ENCODE measurements around the gene OR6B3.

The OR6B3 gene

GRCh38 chr2:240053173-240054155 is at the start of gene OR6B3:
TSS of gene OR6B3 (minus strand) at chr2:240053521.
- no peaks in the 10 kb centered on the region for H3K36me3 ChIP-seq (ENCODE audit: control insufficient read depth, insufficient read depth, low read length)
- DNase-seq (ENCODE audit: extremely low read depth, insufficient read length): no peak
- no peak for TF ChIP-seq CTCF (IDR thresholded peaks at IDR 0.05; ENCODE audit: insufficient read depth, low read length, poor library complexity, severe bottlenecking)
- no peak within 1 kb of the TSS for H3K4me3 ChIP-seq (replicated peaks; ENCODE audit: low read depth, low read length)
- no peaks in the 10 kb centered on the region for H3K27me3 ChIP-seq (replicated peaks; ENCODE audit: control insufficient read depth, insufficient read depth, low read length)

GRCh38 chr2:240098349-240098748 is 45.0 kb upstream of the OR6B3 start:
- DNase-seq (ENCODE audit: extremely low read depth, insufficient read length): no peak
- Histone ChIP-seq H3K36me3 (ENCODE audit: control insufficient read depth, insufficient read depth, low read length) (no peaks in the 10 kb centered on the region), H3K4me3 (replicated peaks; ENCODE audit: low read depth, low read length) (no peak overlapping the region), H3K27me3 (replicated peaks; ENCODE audit: control insufficient read depth, insufficient read depth, low read length) (no peaks in the 10 kb centered on the region; the same call in 1 of the 2 replicates)
- TF ChIP-seq CTCF (IDR thresholded peaks at IDR 0.05; ENCODE audit: insufficient read depth, low read length, poor library complexity, severe bottlenecking): no peak

- H3K27me3 ChIP-seq (replicated peaks; ENCODE audit: control insufficient read depth, insufficient read depth, low read length): no peaks in the 10 kb centered on the region; the same call in 1 of the 2 replicates
- H3K4me3 ChIP-seq (replicated peaks; ENCODE audit: low read depth, low read length): no peak overlapping the region
- no peaks in the 10 kb centered on the region for H3K36me3 ChIP-seq (ENCODE audit: control insufficient read depth, insufficient read depth, low read length)
- no peak for TF ChIP-seq CTCF (IDR thresholded peaks at IDR 0.05; ENCODE audit: insufficient read depth, low read length, poor library complexity, severe bottlenecking)
- no peak for DNase-seq (ENCODE audit: extremely low read depth, insufficient read length)
Measured at GRCh38 chr2:240095556-240096523, 42.5 kb upstream of the OR6B3 start.

GRCh38 chr2:240089306-240089705 is 36.0 kb upstream of the OR6B3 start:
- Histone ChIP-seq H3K27me3 (replicated peaks; ENCODE audit: control insufficient read depth, insufficient read depth, low read length) (no peaks in the 10 kb centered on the region), H3K4me3 (replicated peaks; ENCODE audit: low read depth, low read length) (no peak overlapping the region), H3K36me3 (ENCODE audit: control insufficient read depth, insufficient read depth, low read length) (no peaks in the 10 kb centered on the region)
- DNase-seq (ENCODE audit: extremely low read depth, insufficient read length): no peak
- TF ChIP-seq CTCF (IDR thresholded peaks at IDR 0.05; ENCODE audit: insufficient read depth, low read length, poor library complexity, severe bottlenecking): no peak

- no peaks in the 10 kb centered on the region for H3K27me3 ChIP-seq (replicated peaks; ENCODE audit: control insufficient read depth, insufficient read depth, low read length)
- DNase-seq (ENCODE audit: extremely low read depth, insufficient read length): no peak
- TF ChIP-seq CTCF (IDR thresholded peaks at IDR 0.05; ENCODE audit: insufficient read depth, low read length, poor library complexity, severe bottlenecking): no peak
- no peaks in the 10 kb centered on the region for H3K36me3 ChIP-seq (ENCODE audit: control insufficient read depth, insufficient read depth, low read length)
- no peak overlapping the region for H3K4me3 ChIP-seq (replicated peaks; ENCODE audit: low read depth, low read length)
Measured at GRCh38 chr2:240086563-240086962, 33.2 kb upstream of the OR6B3 start.
